MCF 10A (cell line): Measurements from ENCODE around the gene PGF. TPM values are rescaled to one million over a fixed set of nuclear protein-coding genes. Genes with fewer than 3 reads are reported as not detected.

Source experiments
- BruUV-seq: library from RNA; stranded (reverse); fragments of 400-500 nt; replicated peaks from 2 replicates; lab custom pipeline; 2021; lab: Mats Ljungman, UMichigan
- CTCF ChIA-PET: fragments of 300-600 bp; sonication (Branson Sonifier 250); formaldehyde crosslinking; extraction: SDS; loops from one replicate; lab custom pipeline; 2021; ENCODE audit warnings: antibody characterized with exemption, inconsistent platforms; lab: Yijun Ruan, JAX
- POLR2A ChIA-PET: fragments of 300-600, 350-650 bp; sonication (Branson Sonifier 250); formaldehyde crosslinking; extraction: SDS; loops from one replicate; lab custom pipeline; 2020; ENCODE audit warnings: antibody characterized with exemption, inconsistent platforms; lab: Yijun Ruan, JAX
- DNase-seq: peaks from one replicate; pipeline ENCODE4 v3.0.0-alpha.2; 2018; ENCODE audit not compliant: unreplicated experiment
- H3K27ac Mint-ChIP-seq: one replicate; pipeline ENCODE4 v1.8.0; 2022; ENCODE audit warnings: mild to moderate bottlenecking, low read depth, mixed read lengths; ENCODE audit not compliant: unreplicated experiment
- H3K27me3 Mint-ChIP-seq: one replicate; pipeline ENCODE4 v1.8.0; 2022; ENCODE audit warnings: mixed read lengths; ENCODE audit not compliant: insufficient read depth, unreplicated experiment
- H3K36me3 Mint-ChIP-seq: one replicate; pipeline ENCODE4 v1.8.0; 2022; ENCODE audit warnings: mild to moderate bottlenecking, moderate library complexity, mixed read lengths; ENCODE audit not compliant: insufficient read depth, unreplicated experiment
- H3K4me1 Mint-ChIP-seq: one replicate; pipeline ENCODE4 v1.8.0; 2022; ENCODE audit warnings: mixed read lengths; ENCODE audit not compliant: insufficient read depth, unreplicated experiment
- H3K4me3 Mint-ChIP-seq: one replicate; pipeline ENCODE4 v1.8.0; 2022; ENCODE audit warnings: mild to moderate bottlenecking, moderate library complexity, mixed read lengths; ENCODE audit not compliant: unreplicated experiment
- H3K9me3 Mint-ChIP-seq: one replicate; pipeline ENCODE4 v1.8.0; 2022; ENCODE audit warnings: mixed read lengths; ENCODE audit not compliant: unreplicated experiment
- CTCF ChIP-seq: fragments of 200-600 bp; IDR thresholded peaks from one replicate; pipeline ENCODE4 v1.8.0; 2022; ENCODE audit warnings: antibody characterized with exemption, mild to moderate bottlenecking; ENCODE audit not compliant: unreplicated experiment
- intact Hi-C: fragments of 100-400 bp; cut with micrococcal nuclease; formaldehyde crosslinking; loops from 2 replicates; pipeline ENCODE4 v1.14.1; 2022
- total RNA-seq: library from RNA; stranded (reverse); gene quantifications from 2 replicates; pipeline ENCODE4 v1.2.3, GENCODE V29; 2022

Gene PGF
- total RNA-seq, 1 experiment from 2014 or later = 2.1 TPM

- intact Hi-C loops = no loop called here
- Mint-ChIP-seq H3K27ac (no peak overlapping the region), H3K9me3 (no peaks in the 10 kb centered on the region), H3K36me3 (no peaks in the 10 kb centered on the region), H3K4me1 (no peaks in the 10 kb centered on the region), H3K27me3 (peaks cover 2% of the 10 kb centered on the region), H3K4me3 (no peak overlapping the region)
- no peak for TF ChIP-seq CTCF
- BruUV-seq = no TSS peak
- ChIA-PET POLR2A (no interaction called here), CTCF (interaction anchor here (0.8 to 2.8 kb wide), 3 partner anchors 15 to 60 kb away, joined by 3 to 9 read pairs (median 9); no protein-coding TSS in a partner anchor)
- DNase-seq = no peak
Observed at GRCh38 chr14:74921053-74921620, 34.3 kb downstream of the PGF start.

GRCh38 chr14:74920281-74920680, 35.1 kb downstream of the PGF start:
- DNase-seq = no peak
- Mint-ChIP-seq H3K4me3 (no peak overlapping the region), H3K9me3 (no peaks in the 10 kb centered on the region), H3K27me3 (no peaks in the 10 kb centered on the region), H3K4me1 (no peaks in the 10 kb centered on the region), H3K27ac (no peak overlapping the region), H3K36me3 (no peaks in the 10 kb centered on the region)
- intact Hi-C loops = no loop called here
- ChIA-PET CTCF (interaction anchor here (0.6 to 2.8 kb wide), 3 partner anchors 14 to 59 kb away, joined by 3 to 9 read pairs (median 9); no protein-coding TSS in a partner anchor), POLR2A (no interaction called here)
- no TSS peak for BruUV-seq
- TF ChIP-seq CTCF = no peak

- Mint-ChIP-seq H3K9me3 (no peaks in the 10 kb centered on the region), H3K36me3 (no peaks in the 10 kb centered on the region), H3K27me3 (no peaks in the 10 kb centered on the region), H3K4me3 (no peak overlapping the region), H3K4me1 (no peaks in the 10 kb centered on the region), H3K27ac (no peak overlapping the region)
- intact Hi-C loops = no loop called here
- ChIA-PET POLR2A (no interaction called here), CTCF (interaction anchor here (0.6 to 2.8 kb wide), 2 partner anchors 39 to 59 kb away, joined by 3 to 9 read pairs; no protein-coding TSS in a partner anchor)
- no peak for DNase-seq
- no TSS peak for BruUV-seq
- no peak for TF ChIP-seq CTCF
Observed at GRCh38 chr14:74919421-74920165, 35.8 kb downstream of the PGF start.

DNA sequence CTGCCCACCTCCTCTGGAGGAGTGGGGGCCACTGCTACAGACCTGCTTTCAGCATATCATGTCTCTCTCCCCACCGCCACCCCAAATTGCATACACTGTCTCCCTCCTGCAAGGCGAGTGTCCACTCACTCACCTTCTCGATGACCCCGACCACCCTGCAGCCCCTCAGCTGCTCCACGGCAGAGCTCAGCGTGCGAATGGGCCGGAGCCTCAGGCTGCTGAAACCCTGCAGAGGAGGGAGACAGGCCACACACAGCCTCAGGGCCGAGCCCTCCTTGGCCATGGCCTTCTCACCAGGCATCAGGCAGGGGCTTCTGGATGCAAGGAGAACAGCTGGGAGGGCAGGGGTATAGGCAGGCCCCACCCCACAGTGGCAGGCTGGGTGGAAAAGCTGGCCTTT, 37.0 kb downstream of the PGF start:
- intact Hi-C loops = no loop called here
- BruUV-seq = no TSS peak
- no peak overlapping the region for H3K27ac Mint-ChIP-seq
- no peak overlapping the region for H3K4me3 Mint-ChIP-seq
- no peaks in the 10 kb centered on the region for H3K36me3 Mint-ChIP-seq
- ChIA-PET CTCF (interaction anchor here (0.6 to 1.1 kb wide), 4 partner anchors 17 to 385 kb away, joined by 3 read pairs; no protein-coding TSS in a partner anchor), POLR2A (interaction anchor here (1.7 kb wide), 1 partner anchor 11 kb away, joined by 3 read pairs; no protein-coding TSS in a partner anchor)
- DNase-seq = no peak
- H3K27me3 Mint-ChIP-seq = no peaks in the 10 kb centered on the region
- peaks cover 5% of the 10 kb centered on the region for H3K4me1 Mint-ChIP-seq
- no peak for TF ChIP-seq CTCF
- H3K9me3 Mint-ChIP-seq = no peaks in the 10 kb centered on the region
